ENCODE measurements around the gene TYMP. TPM values are rescaled to one million over a fixed set of nuclear protein-coding genes. Genes with fewer than 3 reads are reported as not detected.
A peak's percentile ranks its signal among the peaks of the same experiment; 100 is the strongest.

TYMP gene
- total and polyA plus RNA-seq, 2 of the 4 experiments (the other 2 are of a cell fraction), result 0.18 to 0.74 TPM

DNA sequence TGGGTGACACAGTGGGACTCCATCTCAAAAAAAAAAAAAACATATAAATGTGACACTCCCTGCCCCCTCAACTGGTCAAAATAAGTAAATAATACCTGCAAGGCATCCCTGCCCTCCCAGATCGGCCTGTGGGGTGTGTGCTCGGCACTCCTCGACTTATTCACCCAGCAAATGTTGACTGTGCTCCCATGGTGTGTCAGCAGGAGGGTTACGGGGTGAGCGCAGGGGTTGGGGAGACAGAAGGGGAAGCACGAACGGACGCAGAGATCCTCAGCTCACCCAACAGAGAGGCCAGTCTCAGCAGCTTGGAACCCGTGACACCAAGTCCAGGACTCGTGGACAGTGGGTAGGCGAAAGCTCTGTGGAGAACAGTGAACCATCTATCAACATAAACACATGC, 50.1 kb downstream of the TYMP start:
- Histone ChIP-seq H3K79me1 (ENCODE audit: low read depth in 1 of 2, low read length in 2 of 2) (peaks cover 0 to 6% of the 10 kb centered on the region in 2 experiments; a peak in 1 of 4 replicates), H3K9me1 (ENCODE audit: insufficient read depth, low read length) (no peaks in the 10 kb centered on the region; the same call in 1 of the 2 replicates), H3K23ac (ENCODE audit: low read depth, low read length) (0 out of 2 replicates have a peak overlapping the region, but pooled peaks have one; percentile 49), H2AFZ (replicated peaks; ENCODE audit: low read length, poor library complexity) (no peak overlapping the region), H2AK5ac (ENCODE audit: low read depth, low read length) (no peak overlapping the region), H2BK15ac (ENCODE audit: low read depth, low read length) (no peak overlapping the region), H3K4me3 (ENCODE audit: insufficient read depth, low read depth, low read length) (no peak overlapping the region), H3K4me2 (ENCODE audit: low read depth, low read length) (no peak overlapping the region), H3K36me3 (ENCODE audit: control insufficient read depth, insufficient read depth, low read length) (peaks cover 4% of the 10 kb centered on the region; the same call in 1 of the 2 replicates), H3K4ac (ENCODE audit: low read depth, low read length) (no peak overlapping the region), H2BK120ac (ENCODE audit: low read depth, low read length) (no peak overlapping the region), H3K27me3 (ENCODE audit: control insufficient read depth, insufficient read depth, low read length) (peaks cover 21% of the 10 kb centered on the region), H3K18ac (ENCODE audit: low read depth, low read length) (no peak overlapping the region), H2BK20ac (ENCODE audit: low read depth, low read length) (no peak overlapping the region), H4K20me1 (ENCODE audit: insufficient read depth, low read length) (no peaks in the 10 kb centered on the region), H4K5ac (ENCODE audit: low read depth, low read length) (no peak overlapping the region), H2BK5ac (ENCODE audit: low read depth, low read length, poor library complexity, severe bottlenecking) (no peak overlapping the region), H3K56ac (ENCODE audit: extremely low read depth, insufficient read depth, low read length) (no peak overlapping the region), H4K91ac (ENCODE audit: insufficient read depth, low read depth, low read length) (no peak overlapping the region), H2AK9ac (replicated peaks; ENCODE audit: low read depth, low read length, poor library complexity) (no peak overlapping the region), H3K9ac (ENCODE audit: low read depth, low read length) (no peak overlapping the region), H3K4me1 (ENCODE audit: control insufficient read depth, insufficient read depth, low read length) (peaks cover 3% of the 10 kb centered on the region; the same call in 1 of the 2 replicates), H3K27ac (ENCODE audit: insufficient read depth, low read length) (no peak overlapping the region), H3K14ac (replicated peaks; ENCODE audit: low read depth, low read length) (no peak overlapping the region), H3K9me3 (ENCODE audit: control insufficient read depth, insufficient read depth, low read length) (no peaks in the 10 kb centered on the region), H4K8ac (ENCODE audit: low read depth in 2 of 2, low read length in 2 of 2) (no peak overlapping the region)
- CTCF ChIA-PET, result no interaction called here
- DNase-seq (no peak), ATAC-seq (ENCODE audit: low read depth) (no peak)
- intact Hi-C loops (cut with micrococcal nuclease), result no loop called here
- TF ChIP-seq RAD21 (IDR thresholded peaks at IDR 0.05; ENCODE audit: low read length), result no peak
- no peak for TF ChIP-seq CEBPB (IDR thresholded peaks at IDR 0.05; ENCODE audit: low read depth, low read length)
- TF ChIP-seq SMC3 (IDR thresholded peaks at IDR 0.05; ENCODE audit: low read depth, low read length), result no peak
- no peak for TF ChIP-seq FOS (IDR thresholded peaks at IDR 0.05; ENCODE audit: low read depth, low read length)
- no peak for TF ChIP-seq RCOR1 (IDR thresholded peaks at IDR 0.05; ENCODE audit: insufficient replicate concordance, low read length)
- no peak for TF ChIP-seq POLR2A (IDR thresholded peaks at IDR 0.05; ENCODE audit: low read depth, low read length)
- TF ChIP-seq RFX5 (IDR thresholded peaks at IDR 0.05; ENCODE audit: low read depth, low read length), result no peak
- no TSS peak for BruUV-seq (replicated peaks)
- WGBS, 2 experiments (ENCODE audit: extremely low coverage in 2 of 2, insufficient read length in 1 of 2), result 70% methylated on average over 2 of the region's 11 CpGs; no CpG with 5 or more reads in 1 of the 2 experiments
- POLR2A ChIA-PET (ENCODE audit: unreplicated experiment), result no interaction called here
- dilution Hi-C loops (cut with HindIII; ENCODE audit: low sequenced_read_pairs, unreplicated experiment), result no loop called here
- in situ Hi-C loops (cut with MboI; ENCODE audit: low sequenced_read_pairs), result no loop called here
